ENCODE data around the gene ZMAT3. TPM values are rescaled to one million over a fixed set of nuclear protein-coding genes. Genes with fewer than 3 reads are reported as not detected.

Gene ZMAT3
- total and polyA plus RNA-seq, 2 of the 13 experiments (the other 11 are each of a cell fraction or from before 2014, with no cell fraction given): 11.4 to 11.7 TPM

DNA sequence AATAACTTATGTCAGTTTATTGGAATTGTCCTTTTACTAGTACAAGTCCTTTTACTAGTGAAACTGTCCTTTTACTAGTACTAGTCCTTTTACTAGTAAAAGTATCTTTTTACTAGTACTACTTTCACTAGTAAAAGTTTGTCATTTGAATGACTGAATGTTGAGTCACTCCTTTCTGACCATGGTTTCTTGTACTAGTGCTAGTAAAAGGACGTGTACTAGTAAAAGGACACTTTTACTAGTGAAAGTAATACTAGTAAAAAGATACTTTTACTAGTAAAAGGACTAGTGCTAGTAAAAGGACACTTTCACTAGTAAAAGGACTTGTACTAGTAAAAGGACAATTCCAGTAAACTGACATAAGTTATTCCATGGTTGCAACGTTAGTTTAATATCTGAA is 96.3 kb downstream of the ZMAT3 start:
- WGBS (ENCODE audit: low lambda C conversion rate): 31% methylated on average over 2 of the region's 2 CpGs
- H3K4me2 ChIP-seq (ENCODE audit: low read depth, low read length): no peak overlapping the region

DNA sequence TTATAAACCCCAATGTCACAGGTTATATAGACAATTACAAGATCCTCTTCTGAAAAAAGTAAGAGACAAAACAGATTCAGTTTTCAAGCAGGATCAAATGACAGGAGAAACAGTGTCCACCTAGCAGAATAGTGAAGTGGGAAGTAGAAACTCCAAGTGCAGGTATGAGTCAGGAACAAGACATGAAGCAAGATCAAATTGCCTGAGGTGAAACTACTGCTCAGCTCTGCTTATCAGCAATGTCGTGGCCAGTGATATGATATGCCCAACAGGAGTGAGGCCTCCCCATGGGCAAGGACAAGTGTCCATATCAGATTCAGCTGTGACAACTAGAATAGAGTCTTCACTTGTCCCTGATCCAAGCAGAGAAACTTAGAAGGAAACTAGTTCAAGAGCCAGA is 100.0 kb downstream of the ZMAT3 start:
- ATAC-seq: no peak
- TF ChIP-seq, protein P1, sequence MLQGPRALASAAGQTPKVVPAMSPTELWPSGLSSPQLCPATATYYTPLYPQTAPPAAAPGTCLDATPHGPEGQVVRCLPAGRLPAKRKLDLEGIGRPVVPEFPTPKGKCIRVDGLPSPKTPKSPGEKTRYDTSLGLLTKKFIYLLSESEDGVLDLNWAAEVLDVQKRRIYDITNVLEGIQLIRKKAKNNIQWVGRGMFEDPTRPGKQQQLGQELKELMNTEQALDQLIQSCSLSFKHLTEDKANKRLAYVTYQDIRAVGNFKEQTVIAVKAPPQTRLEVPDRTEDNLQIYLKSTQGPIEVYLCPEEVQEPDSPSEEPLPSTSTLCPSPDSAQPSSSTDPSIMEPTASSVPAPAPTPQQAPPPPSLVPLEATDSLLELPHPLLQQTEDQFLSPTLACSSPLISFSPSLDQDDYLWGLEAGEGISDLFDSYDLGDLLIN (CRISPR knock-in tag; IDR thresholded peaks at IDR 0.05; ENCODE audit: borderline replicate concordance): no peak
- TF ChIP-seq CBX5 (CRISPR knock-in tag; IDR thresholded peaks at IDR 0.05; ENCODE audit: borderline replicate concordance) (no peak), ZFAT (CRISPR knock-in tag; conservative IDR thresholded peaks at IDR 0.05) (no peak), E2F5 (CRISPR knock-in tag; conservative IDR thresholded peaks at IDR 0.05) (no peak), THAP8 (CRISPR knock-in tag; IDR thresholded peaks at IDR 0.05; ENCODE audit: borderline replicate concordance) (no peak), BCL3 (CRISPR knock-in tag; IDR thresholded peaks at IDR 0.05) (no peak), POLR2AphosphoS5 (IDR thresholded peaks at IDR 0.05; ENCODE audit: low read depth, low read length) (no peak), ZNF781 (CRISPR knock-in tag; IDR thresholded peaks at IDR 0.05; ENCODE audit: borderline replicate concordance, not compliant biosample characterization) (no peak), REL (CRISPR knock-in tag; conservative IDR thresholded peaks at IDR 0.05) (no peak), ZFP90 (CRISPR knock-in tag; IDR thresholded peaks at IDR 0.05; ENCODE audit: borderline replicate concordance) (no peak), PRPF4 (IDR thresholded peaks at IDR 0.05; ENCODE audit: low read depth, low read length, poor library complexity, severe bottlenecking) (no peak)
- POLR2A ChIA-PET: no interaction called here
- no peaks in the 10 kb centered on the region; a peak in 1 of 5 replicates for H3K27me3 ChIP-seq (ENCODE audit: control insufficient read depth in 1 of 2, insufficient read depth in 2 of 2, low read length in 2 of 2)
- H3K79me2 ChIP-seq (ENCODE audit: insufficient read depth, low read length): no peaks in the 10 kb centered on the region
- CTCF ChIA-PET (ENCODE audit: low intra/inter-chr PET ratio, low total read pairs): no interaction called here
- H3K4me1 ChIP-seq (ENCODE audit: insufficient read depth, low read length): no peaks in the 10 kb centered on the region
- H3K9me3 ChIP-seq (ENCODE audit: low read length): no peaks in the 10 kb centered on the region
- intact Hi-C loops (cut with micrococcal nuclease; ENCODE audit: unreplicated experiment) (no loop called here), in situ Hi-C loops (cut with HindIII; ENCODE audit: extremely low pct_ligation_motif_present, low pct_unique_long_range_greater_than_20kb) (no loop called here)
- no peak overlapping the region for H3K4me2 ChIP-seq (ENCODE audit: low read depth, low read length)
- WGBS (ENCODE audit: low lambda C conversion rate): 7% methylated on average over 1 of the region's 1 CpG
- H4K20me1 ChIP-seq (ENCODE audit: insufficient read depth, low read length): no peaks in the 10 kb centered on the region
- no peak overlapping the region for H3K4me3 ChIP-seq (replicated peaks in 1 of 3; ENCODE audit: insufficient read depth in 1 of 3, low read depth in 2 of 3, low read length in 3 of 3)
- BruUV-seq (replicated peaks): no TSS peak
- no peak overlapping the region for H2AFZ ChIP-seq (ENCODE audit: low read length)
- H3K9ac ChIP-seq (ENCODE audit: insufficient read depth, low read depth, low read length): no peak overlapping the region
- no peak for FAIRE-seq
- H3K27ac ChIP-seq (ENCODE audit: extremely low read length, insufficient read depth, low read length): no peak overlapping the region
- no peaks in the 10 kb centered on the region for H3K36me3 ChIP-seq (replicated peaks in 1 of 2; ENCODE audit: control insufficient read depth in 1 of 2, insufficient read depth in 2 of 2, low read length in 2 of 2)
- no peak for DNase-seq (ENCODE audit: low spot score)

More for the DNA sequence above, 96.3 kb downstream of the ZMAT3 start:
- no peak overlapping the region for H2AFZ ChIP-seq (ENCODE audit: low read length)
- H3K4me1 ChIP-seq (ENCODE audit: insufficient read depth, low read length): no peaks in the 10 kb centered on the region
- H3K9ac ChIP-seq (ENCODE audit: insufficient read depth, low read depth, low read length): no peak overlapping the region
- ATAC-seq (no peak), DNase-seq (ENCODE audit: low spot score) (no peak), FAIRE-seq (no peak)
- no peaks in the 10 kb centered on the region for H3K9me3 ChIP-seq (ENCODE audit: low read length)
- H3K27ac ChIP-seq (ENCODE audit: extremely low read length, insufficient read depth, low read length): no peak overlapping the region
- no peaks in the 10 kb centered on the region for H4K20me1 ChIP-seq (ENCODE audit: insufficient read depth, low read length)
- no peaks in the 10 kb centered on the region for H3K36me3 ChIP-seq (replicated peaks in 1 of 2; ENCODE audit: control insufficient read depth in 1 of 2, insufficient read depth in 2 of 2, low read length in 2 of 2)
- in situ Hi-C loops (cut with HindIII; ENCODE audit: extremely low pct_ligation_motif_present, low pct_unique_long_range_greater_than_20kb): no loop called here
- no peaks in the 10 kb centered on the region for H3K27me3 ChIP-seq (ENCODE audit: control insufficient read depth in 1 of 2, insufficient read depth in 2 of 2, low read length in 2 of 2)
- no peak overlapping the region for H3K4me3 ChIP-seq (replicated peaks in 1 of 3; ENCODE audit: insufficient read depth in 1 of 3, low read depth in 2 of 3, low read length in 3 of 3)
- no peak for TF ChIP-seq SOX13 (IDR thresholded peaks at IDR 0.05)
- TF ChIP-seq SOX13 (CRISPR knock-in tag; conservative IDR thresholded peaks at IDR 0.05 in 1 of 2, IDR thresholded peaks at IDR 0.05 in 1 of 2): no peak
- no peak for TF ChIP-seq ZNF44 (CRISPR knock-in tag; IDR thresholded peaks at IDR 0.05)
- no peak for TF ChIP-seq ZNF143 (CRISPR knock-in tag; IDR thresholded peaks at IDR 0.05)
- no peak for TF ChIP-seq AHR (CRISPR knock-in tag; IDR thresholded peaks at IDR 0.05)
- no peak for TF ChIP-seq PRMT3 (CRISPR knock-in tag; IDR thresholded peaks at IDR 0.05; ENCODE audit: borderline replicate concordance, low read depth)
- CTCF ChIA-PET (ENCODE audit: low intra/inter-chr PET ratio, low total read pairs): no interaction called here
- no peaks in the 10 kb centered on the region for H3K79me2 ChIP-seq (ENCODE audit: insufficient read depth, low read length)
- POLR2A ChIA-PET: no interaction called here
- no TSS peak for BruUV-seq (replicated peaks)
- intact Hi-C loops (cut with micrococcal nuclease; ENCODE audit: unreplicated experiment): no loop called here
